CD4-positive, alpha-beta T cell treated with Interleukin-4 for 4 hours (primary cell): Measurements from ENCODE around the gene PIM2.
A peak's percentile ranks its signal among the peaks of the same experiment; 100 is the strongest.

Experiments
- DNase-seq: peaks from one replicate; pipeline ENCODE4 v3.0.0-alpha.2; 2020

PIM2 gene

DNA sequence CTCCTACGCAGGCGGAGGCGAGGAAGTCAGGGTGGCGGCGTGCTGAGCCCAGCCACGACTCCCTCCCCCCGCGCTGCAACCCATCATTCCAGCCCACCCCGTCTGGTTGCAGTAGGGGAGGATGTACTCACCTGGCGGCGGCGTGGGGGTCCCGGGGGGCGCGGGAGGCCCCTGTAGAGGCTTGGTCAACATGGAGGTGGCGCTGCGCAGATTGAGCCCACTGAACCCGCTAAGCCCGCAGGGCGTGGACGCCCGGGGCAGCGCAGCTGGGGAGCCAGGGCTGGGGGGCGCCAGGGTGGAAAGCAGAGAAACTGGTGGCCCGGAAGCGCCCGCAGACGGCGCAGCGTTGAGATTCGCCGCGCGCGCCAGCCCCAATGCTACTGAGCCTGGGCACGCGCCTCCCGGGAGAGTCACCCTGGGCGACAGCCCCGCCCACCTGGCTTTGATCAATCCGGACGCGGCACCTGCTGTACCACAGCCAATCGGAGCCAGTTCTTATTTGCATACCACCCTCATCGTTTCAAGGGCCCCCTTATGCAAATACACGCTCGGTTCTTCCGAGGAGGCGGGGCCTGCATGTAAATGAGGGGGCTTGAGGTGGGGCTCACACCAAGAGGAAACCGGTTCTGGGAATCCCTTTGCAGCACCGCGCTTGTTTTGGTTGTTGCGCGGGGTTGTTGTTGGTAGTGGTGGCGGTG is at the start of gene PIM2:
TSS of gene PIM2 (minus strand) at position 382 of the 698 bp plus-strand sequence. CDS start at position 192, 190 bp downstream.
- DNase-seq, result peak; percentile 97

DNA sequence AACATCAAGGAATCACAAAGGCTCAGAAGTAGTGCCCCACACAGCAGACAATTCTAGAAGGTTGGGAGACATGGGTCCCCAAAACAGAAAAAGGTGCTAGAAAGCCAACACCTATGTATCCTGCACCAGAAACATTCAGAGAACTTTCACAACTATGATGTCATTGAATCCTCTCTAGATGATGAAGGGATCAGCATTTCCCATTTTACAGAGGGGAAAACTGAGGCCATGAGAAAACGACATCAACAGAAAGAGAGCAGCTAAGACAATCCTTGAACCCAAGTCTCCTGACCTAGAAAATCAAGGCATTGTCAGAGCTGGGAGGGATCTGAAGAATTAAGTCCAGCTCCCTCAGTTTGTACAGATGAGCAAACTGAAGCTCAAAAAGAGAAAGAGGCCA is 49.6 kb upstream of the PIM2 start:
- no peak for DNase-seq

GRCh38 chrX:48966796-48967579 is 48.2 kb upstream of the PIM2 start:
- no peak for DNase-seq

- no peak for DNase-seq
Observed at GRCh38 chrX:48965959-48966358, 47.1 kb upstream of the PIM2 start.

GRCh38 chrX:48961585-48962091 is 42.8 kb upstream of the PIM2 start:
- DNase-seq, result no peak

- no peak for DNase-seq
Observed at GRCh38 chrX:48960291-48960690, 41.5 kb upstream of the PIM2 start.

- DNase-seq, result no peak
Observed at GRCh38 chrX:48958635-48959094, 39.8 kb upstream of the PIM2 start.

- DNase-seq, result peak; percentile 98
Observed at GRCh38 chrX:48957827-48958634, 39.2 kb upstream of the PIM2 start.

- peak; percentile 83 for DNase-seq
Observed at GRCh38 chrX:48957477-48957826, 38.6 kb upstream of the PIM2 start, which contains the start of gene OTUD5. Gene OTUD5, minus strand, starts transcription at chrX:48957607. Its CDS starts 37 bp downstream, at chrX:48957570.

GRCh38 chrX:48956728-48957414 is 38.0 kb upstream of the PIM2 start:
- peak; percentile 39 for DNase-seq

DNA sequence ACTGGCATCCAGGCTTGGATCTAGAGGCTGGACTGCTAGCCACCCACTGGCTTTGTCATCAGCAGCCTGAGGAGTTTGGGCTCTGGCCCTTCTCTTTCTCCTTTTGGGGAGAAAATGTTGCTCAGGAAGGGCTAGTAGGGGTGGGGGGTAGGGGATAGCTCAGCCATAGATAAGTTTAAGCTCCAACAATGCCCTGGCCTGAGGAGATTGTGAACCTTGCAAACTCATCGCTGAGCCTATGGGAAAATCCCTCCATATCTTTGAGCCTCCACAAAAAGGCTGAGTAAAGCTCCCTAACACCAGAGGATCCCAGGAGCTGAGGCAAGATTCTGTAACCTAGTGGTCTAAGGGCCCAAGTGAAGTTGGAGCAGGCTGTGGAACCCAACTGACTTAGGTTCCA is 29.8 kb upstream of the PIM2 start:
- no peak for DNase-seq

- peak; percentile 46 for DNase-seq
Observed at GRCh38 chrX:48945517-48946348, 26.9 kb upstream of the PIM2 start.

DNA sequence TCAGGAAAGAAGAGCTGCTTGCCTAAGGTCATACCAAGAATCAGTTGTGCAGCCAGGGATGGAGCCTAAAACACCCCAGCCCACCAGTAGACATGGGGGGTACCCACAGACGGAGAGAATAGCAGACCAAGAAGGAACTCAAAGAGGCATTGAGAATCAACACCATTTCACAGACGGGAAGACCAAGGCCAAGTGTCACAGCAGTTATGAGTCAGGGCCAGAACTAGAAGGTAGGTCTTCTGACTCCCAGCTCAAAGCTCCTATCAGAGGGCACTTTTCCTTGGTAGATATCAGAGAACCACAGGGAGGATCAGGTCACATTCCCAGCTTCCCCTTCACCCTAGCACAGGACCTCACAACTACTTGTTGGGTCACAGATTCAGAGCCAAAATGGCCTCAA is 24.1 kb upstream of the PIM2 start:
- no peak for DNase-seq

- DNase-seq, result no peak
Observed at GRCh38 chrX:48940404-48940955, 21.7 kb upstream of the PIM2 start.

GRCh38 chrX:48939524-48940228 is 20.9 kb upstream of the PIM2 start:
- peak; percentile 27 for DNase-seq

DNA sequence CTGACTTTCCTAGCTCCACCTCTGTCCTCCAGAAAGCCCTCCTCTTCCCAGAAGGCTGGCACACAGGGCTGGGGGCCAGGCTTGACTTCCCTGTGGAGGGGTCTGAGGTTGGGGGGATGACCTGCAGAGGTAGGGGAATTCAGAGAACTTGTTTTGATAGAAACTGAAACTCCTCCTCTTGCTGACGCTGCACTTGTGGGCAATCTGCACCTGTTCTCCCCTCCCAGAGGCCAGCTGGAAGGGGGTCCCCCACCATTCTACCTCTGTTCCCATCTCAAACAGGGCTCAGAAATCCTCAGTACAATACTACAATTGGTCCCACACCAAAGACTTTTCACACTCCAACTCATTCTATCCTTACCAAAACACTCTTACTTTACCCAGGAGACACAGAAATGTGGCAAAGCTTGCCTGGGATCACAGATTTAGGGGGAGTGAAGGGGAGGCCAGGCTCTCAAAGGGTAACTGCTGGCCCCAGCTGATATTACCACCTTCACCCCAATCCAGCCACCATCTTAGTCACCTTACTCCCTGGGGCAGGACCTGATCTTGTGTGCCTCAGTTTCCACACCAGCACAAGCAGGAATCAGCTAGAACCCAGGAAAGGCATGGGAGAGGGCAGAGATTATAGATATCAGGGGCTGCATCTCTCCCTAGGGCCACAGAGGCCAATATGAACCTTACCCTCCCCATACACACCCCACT is 20.0 kb upstream of the PIM2 start:
- DNase-seq, result peak; percentile 75

- peak; percentile 92 for DNase-seq
Observed at GRCh38 chrX:48937054-48937907, 18.5 kb upstream of the PIM2 start.

- no peak for DNase-seq
Observed at GRCh38 chrX:48936429-48937053, 17.7 kb upstream of the PIM2 start.
